T-helper 9 cell (primary cell): ENCODE data around the gene NBL1.

Experiments used
- DNase-seq: peaks from one replicate; pipeline ENCODE4 v3.0.0-alpha.2; 2020

NBL1 gene

GRCh38 chr1:19705464-19705863 is 61.4 kb downstream of the NBL1 start:
- no peak for DNase-seq

GRCh38 chr1:19706136-19706535 is 62.0 kb downstream of the NBL1 start:
- no peak for DNase-seq
